Putamen (tissue), 1 donor: Measurements from ENCODE around the gene DYRK3.

Experiments
- DNase-seq: peaks from one replicate; pipeline ENCODE4 v3.0.0-alpha.2; 2016; ENCODE audit warnings: low spot score

Gene DYRK3

GRCh38 chr1:206684003-206684402 lies 48.7 kb downstream of the DYRK3 start:
- no peak for DNase-seq

GRCh38 chr1:206684478-206685333 lies 49.4 kb downstream of the DYRK3 start, which contains the start of gene MAPKAPK2:
MAPKAPK2 (plus strand) TSS chr1:206684905; CDS start chr1:206685230, 325 bp downstream.
- peak; percentile 72 for DNase-seq

- DNase-seq: no peak
Measured at GRCh38 chr1:206685334-206685768, 50.0 kb downstream of the DYRK3 start.

GRCh38 chr1:206685769-206686477 lies 50.6 kb downstream of the DYRK3 start:
- no peak for DNase-seq

- DNase-seq: no peak
Measured at GRCh38 chr1:206686478-206687249, 51.3 kb downstream of the DYRK3 start.

- peak; percentile 64 for DNase-seq
Measured at GRCh38 chr1:206687251-206687914, 52.0 kb downstream of the DYRK3 start.

GRCh38 chr1:206687915-206688442 lies 52.6 kb downstream of the DYRK3 start:
- DNase-seq: no peak

GRCh38 chr1:206690516-206690915 lies 55.2 kb downstream of the DYRK3 start:
- DNase-seq: no peak

GRCh38 chr1:206691604-206692003 lies 56.3 kb downstream of the DYRK3 start:
- DNase-seq: no peak

GRCh38 chr1:206693029-206693428 lies 57.7 kb downstream of the DYRK3 start:
- DNase-seq: no peak

GRCh38 chr1:206693592-206693991 lies 58.3 kb downstream of the DYRK3 start:
- DNase-seq: no peak

GRCh38 chr1:206694171-206695124 lies 59.1 kb downstream of the DYRK3 start:
- DNase-seq: no peak

- no peak for DNase-seq
Measured at GRCh38 chr1:206695733-206696132, 60.4 kb downstream of the DYRK3 start.

- DNase-seq: no peak
Measured at GRCh38 chr1:206696812-206697585, 61.7 kb downstream of the DYRK3 start.

GRCh38 chr1:206698011-206698410 lies 62.7 kb downstream of the DYRK3 start:
- no peak for DNase-seq
